Measurements from ENCODE around the gene MESD.

DNA sequence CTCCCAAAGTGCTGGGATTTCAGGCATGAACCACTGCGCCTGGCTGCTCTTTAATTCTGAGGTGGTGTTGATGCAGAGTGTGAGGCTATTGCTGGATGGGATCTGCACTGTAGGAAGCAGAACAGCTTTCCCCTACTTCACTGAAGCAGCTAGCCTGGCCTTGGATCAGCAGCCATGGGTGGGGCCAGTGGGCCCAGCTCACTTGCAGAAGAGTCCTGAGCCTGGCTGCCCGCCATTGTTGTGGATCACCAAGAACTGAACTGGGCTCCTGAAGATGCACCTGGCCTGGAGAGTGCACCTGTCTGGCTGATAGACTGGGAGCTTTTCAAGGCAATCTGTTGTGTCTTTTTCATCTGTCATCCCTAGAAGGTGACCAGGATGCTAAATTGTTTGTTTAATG is 23.0 kb upstream of the MESD start:
- TF ChIP-seq, protein P1, sequence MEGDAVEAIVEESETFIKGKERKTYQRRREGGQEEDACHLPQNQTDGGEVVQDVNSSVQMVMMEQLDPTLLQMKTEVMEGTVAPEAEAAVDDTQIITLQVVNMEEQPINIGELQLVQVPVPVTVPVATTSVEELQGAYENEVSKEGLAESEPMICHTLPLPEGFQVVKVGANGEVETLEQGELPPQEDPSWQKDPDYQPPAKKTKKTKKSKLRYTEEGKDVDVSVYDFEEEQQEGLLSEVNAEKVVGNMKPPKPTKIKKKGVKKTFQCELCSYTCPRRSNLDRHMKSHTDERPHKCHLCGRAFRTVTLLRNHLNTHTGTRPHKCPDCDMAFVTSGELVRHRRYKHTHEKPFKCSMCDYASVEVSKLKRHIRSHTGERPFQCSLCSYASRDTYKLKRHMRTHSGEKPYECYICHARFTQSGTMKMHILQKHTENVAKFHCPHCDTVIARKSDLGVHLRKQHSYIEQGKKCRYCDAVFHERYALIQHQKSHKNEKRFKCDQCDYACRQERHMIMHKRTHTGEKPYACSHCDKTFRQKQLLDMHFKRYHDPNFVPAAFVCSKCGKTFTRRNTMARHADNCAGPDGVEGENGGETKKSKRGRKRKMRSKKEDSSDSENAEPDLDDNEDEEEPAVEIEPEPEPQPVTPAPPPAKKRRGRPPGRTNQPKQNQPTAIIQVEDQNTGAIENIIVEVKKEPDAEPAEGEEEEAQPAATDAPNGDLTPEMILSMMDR (conservative IDR thresholded peaks at IDR 0.05 in 1 of 2, IDR thresholded peaks at IDR 0.05 in 1 of 2; ENCODE audit: extremely low read depth in 1 of 2, insufficient read depth in 1 of 2, low read depth in 1 of 2, low read length in 2 of 2): no peak
- no peak for TF ChIP-seq EZH2 (IDR thresholded peaks at IDR 0.05; ENCODE audit: borderline replicate concordance, low read length)
